Upper lobe of left lung (tissue), 4 donors: ENCODE data around the gene ATP5MC2.

Experiments used
- POLR2A ChIP-seq, 4 donors: fragments of 450-650 bp; IDR thresholded peaks; one replicate each; pipeline ENCODE4 v1.5.1; 2016 to 2017; ENCODE audit warnings: antibody characterized with exemption in 4 of 4, mild to moderate bottlenecking in 2 of 4
- POLR2AphosphoS5 ChIP-seq, 2 donors: sonication (generic); formaldehyde crosslinking; IDR thresholded peaks; one replicate each; pipeline ENCODE4 v1.5.1; 2017; ENCODE audit warnings: antibody characterized with exemption in 2 of 2
- TF ChIP-seq, protein P1 (sequence below), 6 experiments: fragments of 450-650 bp in 4 of 6; fragments of 200-600 bp in 2 of 6; sonication (generic) in 2 of 6; IDR thresholded peaks; one replicate each; pipeline ENCODE4 v1.5.1; 2016 to 2019; ENCODE audit warnings: antibody characterized with exemption in 6 of 6

DNA sequence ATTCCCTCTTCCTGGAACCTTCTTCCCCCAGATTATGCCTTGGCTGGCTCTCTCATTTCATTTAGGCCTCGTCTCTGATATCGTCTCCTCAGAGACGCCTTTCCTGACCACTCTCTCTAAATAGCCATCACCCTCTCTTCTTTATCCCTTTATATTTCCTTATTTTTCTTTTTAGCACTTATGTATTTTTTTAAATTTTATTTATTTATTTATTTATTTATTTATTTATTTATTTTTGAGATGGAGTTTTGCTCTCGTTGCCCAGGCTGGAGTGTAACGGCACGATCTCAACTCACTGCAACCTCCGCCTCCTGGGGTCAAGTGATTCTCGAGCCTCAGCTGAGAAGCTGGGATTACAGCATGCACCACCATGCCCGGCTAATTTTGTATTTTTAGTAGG lies 8.1 kb upstream of the ATP5MC2 start:
- TF ChIP-seq POLR2A (IDR thresholded peaks at IDR 0.05) (no peak), POLR2AphosphoS5 (IDR thresholded peaks at IDR 0.05) (no peak)
- TF ChIP-seq, protein P1, sequence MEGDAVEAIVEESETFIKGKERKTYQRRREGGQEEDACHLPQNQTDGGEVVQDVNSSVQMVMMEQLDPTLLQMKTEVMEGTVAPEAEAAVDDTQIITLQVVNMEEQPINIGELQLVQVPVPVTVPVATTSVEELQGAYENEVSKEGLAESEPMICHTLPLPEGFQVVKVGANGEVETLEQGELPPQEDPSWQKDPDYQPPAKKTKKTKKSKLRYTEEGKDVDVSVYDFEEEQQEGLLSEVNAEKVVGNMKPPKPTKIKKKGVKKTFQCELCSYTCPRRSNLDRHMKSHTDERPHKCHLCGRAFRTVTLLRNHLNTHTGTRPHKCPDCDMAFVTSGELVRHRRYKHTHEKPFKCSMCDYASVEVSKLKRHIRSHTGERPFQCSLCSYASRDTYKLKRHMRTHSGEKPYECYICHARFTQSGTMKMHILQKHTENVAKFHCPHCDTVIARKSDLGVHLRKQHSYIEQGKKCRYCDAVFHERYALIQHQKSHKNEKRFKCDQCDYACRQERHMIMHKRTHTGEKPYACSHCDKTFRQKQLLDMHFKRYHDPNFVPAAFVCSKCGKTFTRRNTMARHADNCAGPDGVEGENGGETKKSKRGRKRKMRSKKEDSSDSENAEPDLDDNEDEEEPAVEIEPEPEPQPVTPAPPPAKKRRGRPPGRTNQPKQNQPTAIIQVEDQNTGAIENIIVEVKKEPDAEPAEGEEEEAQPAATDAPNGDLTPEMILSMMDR (IDR thresholded peaks at IDR 0.05): no peak
